H54 (cell line): ENCODE results near the gene HCN2.

Experiments used
- DNase-seq: peaks from one replicate; pipeline ENCODE4 v3.0.0; 2011; ENCODE audit warnings: low spot score, mixed read lengths; ENCODE audit not compliant: insufficient read length
- FAIRE-seq: peaks from 3 replicates; lab custom pipeline; 2011; peaks lifted over from hg19 to GRCh38; lab: Jason Lieb, UNC
- POLR2A ChIP-seq: IDR thresholded peaks from 2 replicates; pipeline ENCODE4 v1.6.1; 2011; ENCODE audit warnings: low read depth, mild to moderate bottlenecking, low read length

Gene HCN2

GRCh38 chr19:662962-663681 lies 73.4 kb downstream of the HCN2 start, which contains the start of gene RNF126:
TSS of gene RNF126 (minus strand) at chr19:663214. CDS start at chr19:663121, 93 bp downstream.
- peak; percentile 78 for TF ChIP-seq POLR2A
- DNase-seq (peak; percentile 93), FAIRE-seq (no peak)

DNA sequence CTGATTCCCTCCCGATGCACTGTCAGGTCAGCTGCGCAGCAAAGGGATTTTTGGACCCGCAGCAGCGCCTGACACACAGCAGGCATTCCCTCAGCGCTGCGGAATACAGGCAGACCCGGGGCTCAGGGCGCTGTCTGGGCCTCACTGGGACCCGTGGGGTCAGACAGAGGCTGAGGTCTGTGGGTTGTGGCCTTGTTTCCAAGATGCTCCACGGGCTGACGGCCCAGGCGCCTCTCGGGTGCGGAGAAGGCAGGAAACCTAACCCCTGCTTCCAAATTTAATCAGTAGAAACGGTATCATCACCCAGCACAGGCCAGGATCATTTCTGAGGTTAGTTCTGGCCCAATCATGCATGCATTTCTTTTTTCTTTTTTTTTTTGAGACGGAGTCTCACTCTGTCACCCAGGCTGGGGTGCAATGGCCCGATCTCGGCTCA lies 74.0 kb downstream of the HCN2 start:
- DNase-seq: no peak
- TF ChIP-seq POLR2A: no peak
- FAIRE-seq: no peak

DNA sequence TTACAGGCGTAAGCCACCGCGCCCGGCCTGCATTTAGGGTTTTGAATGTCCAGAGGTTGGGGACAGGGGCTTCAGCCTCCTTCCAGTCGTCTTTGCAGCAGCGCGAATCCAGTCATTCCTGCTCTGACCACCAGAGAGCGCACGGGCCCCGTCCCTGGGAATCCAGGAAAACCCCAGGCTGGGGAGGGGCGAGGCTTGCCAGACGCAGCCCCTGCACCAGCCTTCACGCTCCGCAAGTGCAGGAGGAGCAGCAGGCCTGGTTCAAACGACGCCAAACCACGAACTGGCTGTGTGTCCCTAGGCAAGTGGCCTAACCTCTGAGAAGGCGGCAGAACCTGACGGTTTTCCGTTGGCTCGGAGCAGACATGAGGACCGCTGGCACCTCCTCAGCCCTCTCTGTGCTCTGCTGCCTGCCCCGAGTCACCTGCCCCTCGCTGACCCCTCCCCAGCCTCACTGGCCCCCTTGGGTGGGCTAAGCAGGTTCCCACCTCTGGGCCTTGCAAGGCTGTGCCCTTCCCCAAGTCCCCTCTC lies 75.3 kb downstream of the HCN2 start:
- DNase-seq (peak; percentile 91), FAIRE-seq (no peak)
- no peak for TF ChIP-seq POLR2A
